Measurements from ENCODE around the gene CENPP.

CENPP gene

GRCh38 chr9:92397853-92398252 is 72.1 kb downstream of the CENPP start:
- no peak for TF ChIP-seq CEBPB (IDR thresholded peaks at IDR 0.05)
- no peak for TF ChIP-seq CREB1 (IDR thresholded peaks at IDR 0.05; ENCODE audit: low read depth)
- no peak for TF ChIP-seq TAF1 (IDR thresholded peaks at IDR 0.05; ENCODE audit: low read depth)
- TF ChIP-seq TCF12 (IDR thresholded peaks at IDR 0.05; ENCODE audit: low read depth) = no peak
- TF ChIP-seq TEAD4 (IDR thresholded peaks at IDR 0.05) = no peak
- no peak for TF ChIP-seq USF1 (IDR thresholded peaks at IDR 0.05)
- TF ChIP-seq FOXM1 (IDR thresholded peaks at IDR 0.05; ENCODE audit: borderline replicate concordance, low read depth) = no peak
- TF ChIP-seq RAD21 (IDR thresholded peaks at IDR 0.05; ENCODE audit: low read depth) = no peak
- TF ChIP-seq ZBTB7A (IDR thresholded peaks at IDR 0.05; ENCODE audit: low read depth) = no peak
- TF ChIP-seq MAX (IDR thresholded peaks at IDR 0.05) = no peak
- TF ChIP-seq YY1 (IDR thresholded peaks at IDR 0.05; ENCODE audit: low read depth) = no peak
- TF ChIP-seq EGR1 (IDR thresholded peaks at IDR 0.05) = no peak
- no peak for TF ChIP-seq REST (IDR thresholded peaks at IDR 0.05; ENCODE audit: low read depth)
- TF ChIP-seq EP300 (IDR thresholded peaks at IDR 0.05; ENCODE audit: borderline replicate concordance) = no peak
- TF ChIP-seq NFIC (IDR thresholded peaks at IDR 0.05) = no peak

GRCh38 chr9:92402360-92402759 is 76.6 kb downstream of the CENPP start:
- TF ChIP-seq TAF1 (IDR thresholded peaks at IDR 0.05; ENCODE audit: low read depth) (no peak), YY1 (IDR thresholded peaks at IDR 0.05; ENCODE audit: low read depth) (no peak), ZBTB7A (IDR thresholded peaks at IDR 0.05; ENCODE audit: low read depth) (no peak), TEAD4 (IDR thresholded peaks at IDR 0.05) (no peak), CEBPB (IDR thresholded peaks at IDR 0.05) (no peak), FOXM1 (IDR thresholded peaks at IDR 0.05; ENCODE audit: borderline replicate concordance, low read depth) (no peak), USF1 (IDR thresholded peaks at IDR 0.05) (no peak)

GRCh38 chr9:92402826-92403745 is 77.3 kb downstream of the CENPP start:
- no peak for TF ChIP-seq RAD21 (IDR thresholded peaks at IDR 0.05; ENCODE audit: low read depth)
- TF ChIP-seq ZBTB7A (IDR thresholded peaks at IDR 0.05; ENCODE audit: low read depth) = no peak
- TF ChIP-seq CREB1 (IDR thresholded peaks at IDR 0.05; ENCODE audit: low read depth) = no peak
- no peak for TF ChIP-seq CEBPB (IDR thresholded peaks at IDR 0.05)
- no peak for TF ChIP-seq TCF12 (IDR thresholded peaks at IDR 0.05; ENCODE audit: low read depth)
- no peak for TF ChIP-seq EGR1 (IDR thresholded peaks at IDR 0.05)
- TF ChIP-seq FOXM1 (IDR thresholded peaks at IDR 0.05; ENCODE audit: borderline replicate concordance, low read depth) = no peak
- no peak for TF ChIP-seq MAX (IDR thresholded peaks at IDR 0.05)
- TF ChIP-seq NFIC (IDR thresholded peaks at IDR 0.05) = no peak
- no peak for TF ChIP-seq USF1 (IDR thresholded peaks at IDR 0.05)
- no peak for TF ChIP-seq EP300 (IDR thresholded peaks at IDR 0.05; ENCODE audit: borderline replicate concordance)
- TF ChIP-seq TEAD4 (IDR thresholded peaks at IDR 0.05) = no peak
- TF ChIP-seq REST (IDR thresholded peaks at IDR 0.05; ENCODE audit: low read depth) = no peak
- TF ChIP-seq TAF1 (IDR thresholded peaks at IDR 0.05; ENCODE audit: low read depth) = no peak
- TF ChIP-seq YY1 (IDR thresholded peaks at IDR 0.05; ENCODE audit: low read depth) = no peak

GRCh38 chr9:92404042-92404836 is 78.5 kb downstream of the CENPP start, which contains the start of gene OGN:
Gene OGN, minus strand, starts transcription at chr9:92404578. Its CDS starts 1,171 bp downstream, at chr9:92403407.
- TF ChIP-seq CREB1 (IDR thresholded peaks at IDR 0.05; ENCODE audit: low read depth) (no peak), USF1 (IDR thresholded peaks at IDR 0.05) (no peak), TAF1 (IDR thresholded peaks at IDR 0.05; ENCODE audit: low read depth) (no peak), NFIC (IDR thresholded peaks at IDR 0.05) (no peak), EP300 (IDR thresholded peaks at IDR 0.05; ENCODE audit: borderline replicate concordance) (no peak), RAD21 (IDR thresholded peaks at IDR 0.05; ENCODE audit: low read depth) (no peak), TEAD4 (IDR thresholded peaks at IDR 0.05) (no peak), FOXM1 (IDR thresholded peaks at IDR 0.05; ENCODE audit: borderline replicate concordance, low read depth) (no peak)

Data from Ishikawa (cell line).